ENCODE measurements around the gene PIGU.

DNA sequence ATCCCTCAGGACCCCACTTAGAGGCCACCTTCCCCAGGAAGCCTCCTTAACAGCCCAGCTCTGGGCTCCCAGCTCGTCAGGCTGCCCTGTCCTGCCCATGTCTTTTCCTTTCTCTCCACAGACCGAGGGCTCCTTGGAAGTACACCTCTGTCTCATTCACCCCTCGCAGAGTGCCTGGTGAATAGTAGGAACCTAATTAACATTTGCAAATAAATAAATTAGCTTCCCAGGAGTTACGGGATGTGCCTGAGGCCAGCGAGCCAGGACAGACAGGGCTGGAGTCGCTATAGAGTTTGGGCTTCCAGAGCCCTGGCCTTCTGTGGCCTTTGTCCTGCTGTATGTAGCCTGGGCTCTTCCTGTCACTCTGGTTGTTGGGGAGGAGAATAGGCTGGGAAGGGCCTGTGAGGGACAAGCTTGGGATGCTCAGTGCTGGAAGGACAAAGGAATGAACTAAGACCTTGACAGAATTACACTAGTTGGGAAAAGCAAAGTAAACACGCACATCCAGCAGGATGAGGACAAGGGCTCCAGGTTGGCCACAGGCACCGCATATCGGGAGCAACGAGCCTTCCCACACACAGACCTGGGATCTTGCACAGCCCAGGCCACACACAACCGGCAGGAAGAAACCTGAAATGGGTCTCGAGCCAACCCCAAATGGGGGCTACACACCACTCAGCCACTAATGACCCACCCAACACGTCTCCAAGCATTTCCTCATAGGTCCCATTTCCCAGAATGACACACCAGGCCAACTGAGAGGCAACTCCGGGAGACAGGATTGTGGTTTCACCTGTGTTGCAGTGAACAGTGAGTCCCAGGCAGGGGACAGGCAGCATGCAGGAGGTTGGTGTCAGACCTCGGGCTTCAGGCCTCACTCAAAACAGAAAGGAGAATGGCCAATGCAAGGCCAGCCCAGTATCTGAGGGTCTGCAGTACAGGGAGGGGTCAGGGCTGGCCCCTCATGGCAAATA lies 108.7 kb downstream of the PIGU start:
- TF ChIP-seq ZNF19 (tag by site-specific recombination; IDR thresholded peaks at IDR 0.05; ENCODE audit: low read depth), result no peak
- TF ChIP-seq, protein P1, sequence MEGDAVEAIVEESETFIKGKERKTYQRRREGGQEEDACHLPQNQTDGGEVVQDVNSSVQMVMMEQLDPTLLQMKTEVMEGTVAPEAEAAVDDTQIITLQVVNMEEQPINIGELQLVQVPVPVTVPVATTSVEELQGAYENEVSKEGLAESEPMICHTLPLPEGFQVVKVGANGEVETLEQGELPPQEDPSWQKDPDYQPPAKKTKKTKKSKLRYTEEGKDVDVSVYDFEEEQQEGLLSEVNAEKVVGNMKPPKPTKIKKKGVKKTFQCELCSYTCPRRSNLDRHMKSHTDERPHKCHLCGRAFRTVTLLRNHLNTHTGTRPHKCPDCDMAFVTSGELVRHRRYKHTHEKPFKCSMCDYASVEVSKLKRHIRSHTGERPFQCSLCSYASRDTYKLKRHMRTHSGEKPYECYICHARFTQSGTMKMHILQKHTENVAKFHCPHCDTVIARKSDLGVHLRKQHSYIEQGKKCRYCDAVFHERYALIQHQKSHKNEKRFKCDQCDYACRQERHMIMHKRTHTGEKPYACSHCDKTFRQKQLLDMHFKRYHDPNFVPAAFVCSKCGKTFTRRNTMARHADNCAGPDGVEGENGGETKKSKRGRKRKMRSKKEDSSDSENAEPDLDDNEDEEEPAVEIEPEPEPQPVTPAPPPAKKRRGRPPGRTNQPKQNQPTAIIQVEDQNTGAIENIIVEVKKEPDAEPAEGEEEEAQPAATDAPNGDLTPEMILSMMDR (tag by site-specific recombination; IDR thresholded peaks at IDR 0.05), result no peak
- no peak for TF ChIP-seq SP2 (tag by site-specific recombination; IDR thresholded peaks at IDR 0.05)
- TF ChIP-seq ZNF23 (tag by site-specific recombination; IDR thresholded peaks at IDR 0.05; ENCODE audit: borderline replicate concordance), result no peak
- TF ChIP-seq, protein P2, sequence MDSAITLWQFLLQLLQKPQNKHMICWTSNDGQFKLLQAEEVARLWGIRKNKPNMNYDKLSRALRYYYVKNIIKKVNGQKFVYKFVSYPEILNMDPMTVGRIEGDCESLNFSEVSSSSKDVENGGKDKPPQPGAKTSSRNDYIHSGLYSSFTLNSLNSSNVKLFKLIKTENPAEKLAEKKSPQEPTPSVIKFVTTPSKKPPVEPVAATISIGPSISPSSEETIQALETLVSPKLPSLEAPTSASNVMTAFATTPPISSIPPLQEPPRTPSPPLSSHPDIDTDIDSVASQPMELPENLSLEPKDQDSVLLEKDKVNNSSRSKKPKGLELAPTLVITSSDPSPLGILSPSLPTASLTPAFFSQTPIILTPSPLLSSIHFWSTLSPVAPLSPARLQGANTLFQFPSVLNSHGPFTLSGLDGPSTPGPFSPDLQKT (IDR thresholded peaks at IDR 0.05; ENCODE audit: borderline replicate concordance, low read depth, low read length), result no peak
- TF ChIP-seq ZNF768 (tag by site-specific recombination; IDR thresholded peaks at IDR 0.05), result no peak

All from HEK293 (cell line).